IMR-90 (cell line): Measurements from ENCODE around the gene TSGA10. TPM values are rescaled to one million over a fixed set of nuclear protein-coding genes. Genes with fewer than 3 reads are reported as not detected.

Experiments
- ATAC-seq: fragments of 200-7000 bp; cut with Tn5 transposase; 2 replicates; pipeline ENCODE4 v1.9.1; 2020; ENCODE audit warnings: low read depth, mild to moderate bottlenecking, moderate library complexity
- BruUV-seq: library from RNA; stranded (reverse); fragments of 400-500 nt; replicated peaks from 2 replicates; lab custom pipeline; 2021; lab: Mats Ljungman, UMichigan
- CTCF ChIA-PET: fragments of 300-600 bp; formaldehyde crosslinking; extraction: SDS; loops from one replicate; lab custom pipeline; 2021; ENCODE audit warnings: antibody characterized with exemption; lab: Yijun Ruan, JAX
- POLR2A ChIA-PET: fragments of 300-600 bp; sonication (Branson Sonifier 250); formaldehyde crosslinking; loops from one replicate; lab custom pipeline; 2022; ENCODE audit warnings: antibody characterized with exemption; ENCODE audit not compliant: unreplicated experiment; lab: Charles Lee
- DNase-seq: peaks from one replicate; pipeline ENCODE4 v3.0.0; 2013
- H2AFZ ChIP-seq: replicated peaks from 2 replicates; pipeline ENCODE3; 2013; ENCODE audit warnings: low read length, mild to moderate bottlenecking; ENCODE audit not compliant: poor library complexity
- H2AK5ac ChIP-seq: 2 replicates; pipeline ENCODE4 v1.6.1; 2013; ENCODE audit warnings: low read depth, low read length, inconsistent platforms
- H2AK9ac ChIP-seq: replicated peaks from 2 replicates; pipeline ENCODE3; 2013; ENCODE audit warnings: mild to moderate bottlenecking, low read depth, low read length, moderate library complexity; ENCODE audit not compliant: poor library complexity
- H2BK120ac ChIP-seq: 2 replicates; pipeline ENCODE4 v1.6.1; 2013; ENCODE audit warnings: low read depth, low read length, inconsistent platforms
- H2BK15ac ChIP-seq: 3 replicates; pipeline ENCODE4 v1.6.1; 2013; ENCODE audit warnings: low read depth, low read length, inconsistent platforms
- H2BK20ac ChIP-seq: 2 replicates; pipeline ENCODE4 v1.6.1; 2013; ENCODE audit warnings: low read depth, mild to moderate bottlenecking, inconsistent platforms, low read length, moderate library complexity
- H2BK5ac ChIP-seq: 2 replicates; pipeline ENCODE4 v1.6.1; 2013; ENCODE audit warnings: mild to moderate bottlenecking, low read depth, low read length, inconsistent platforms; ENCODE audit not compliant: poor library complexity, severe bottlenecking
- H3K14ac ChIP-seq: replicated peaks from 2 replicates; pipeline ENCODE4 v1.6.1; 2013; ENCODE audit warnings: low read depth, low read length, inconsistent platforms
- H3K18ac ChIP-seq: 2 replicates; pipeline ENCODE4 v1.6.1; 2013; ENCODE audit warnings: low read depth, low read length, control low read depth
- H3K23ac ChIP-seq: 2 replicates; pipeline ENCODE4 v1.6.1; 2013; ENCODE audit warnings: low read depth, low read length, inconsistent platforms
- H3K27ac ChIP-seq: 2 replicates; pipeline ENCODE4 v1.5.1; 2013; ENCODE audit warnings: mild to moderate bottlenecking, control low read depth, low read length; ENCODE audit not compliant: insufficient read depth
- H3K27me3 ChIP-seq: 2 replicates; pipeline ENCODE4 v1.6.1; 2013; ENCODE audit warnings: low read length; ENCODE audit not compliant: control insufficient read depth, insufficient read depth
- H3K36me3 ChIP-seq: 2 replicates; pipeline ENCODE4 v1.6.1; 2013; ENCODE audit warnings: low read length, mixed read lengths; ENCODE audit not compliant: control insufficient read depth, insufficient read depth
- H3K4ac ChIP-seq: 2 replicates; pipeline ENCODE4 v1.6.1; 2013; ENCODE audit warnings: low read depth, low read length, inconsistent platforms
- H3K4me1 ChIP-seq: 2 replicates; pipeline ENCODE4 v1.6.1; 2013; ENCODE audit warnings: low read length, mixed read lengths; ENCODE audit not compliant: control insufficient read depth, insufficient read depth
- H3K4me2 ChIP-seq: 2 replicates; pipeline ENCODE4 v1.6.1; 2013; ENCODE audit warnings: low read depth, mild to moderate bottlenecking, control low read depth, low read length, moderate library complexity
- H3K4me3 ChIP-seq: 2 replicates; pipeline ENCODE4 v1.5.1; 2013; ENCODE audit warnings: low read depth, mild to moderate bottlenecking, control low read depth, low read length, moderate library complexity; ENCODE audit not compliant: insufficient read depth
- H3K56ac ChIP-seq: 2 replicates; pipeline ENCODE4 v1.6.1; 2013; ENCODE audit warnings: low read length, inconsistent platforms; ENCODE audit not compliant: insufficient read depth; ENCODE audit errors: extremely low read depth
- H3K79me1 ChIP-seq, 2 experiments: 2 replicates each; pipeline ENCODE4 v1.6.1; 2013; ENCODE audit warnings: low read length in 2 of 2, inconsistent platforms in 1 of 2, low read depth in 1 of 2
- H3K9ac ChIP-seq: 2 replicates; pipeline ENCODE4 v1.6.1; 2013; ENCODE audit warnings: low read depth, low read length, control low read depth
- H3K9me1 ChIP-seq: 2 replicates; pipeline ENCODE4 v1.6.1; 2013; ENCODE audit warnings: low read length, inconsistent platforms; ENCODE audit not compliant: insufficient read depth
- H3K9me3 ChIP-seq: 2 replicates; pipeline ENCODE4 v1.6.1; 2013; ENCODE audit warnings: low read length; ENCODE audit not compliant: control insufficient read depth, insufficient read depth
- H4K20me1 ChIP-seq: 2 replicates; pipeline ENCODE4 v1.6.1; 2013; ENCODE audit warnings: low read length, inconsistent platforms; ENCODE audit not compliant: insufficient read depth
- H4K5ac ChIP-seq: 2 replicates; pipeline ENCODE4 v1.6.1; 2013; ENCODE audit warnings: mild to moderate bottlenecking, low read depth, low read length, control low read depth
- H4K8ac ChIP-seq, 2 experiments: 2 replicates each; pipeline ENCODE4 v1.6.1; 2013; ENCODE audit warnings: low read depth in 2 of 2, low read length in 2 of 2, control low read depth in 1 of 2, inconsistent platforms in 1 of 2
- H4K91ac ChIP-seq: 2 replicates; pipeline ENCODE4 v1.6.1; 2013; ENCODE audit warnings: low read depth, low read length, inconsistent platforms; ENCODE audit not compliant: insufficient read depth
- CHD1 ChIP-seq: IDR thresholded peaks from 2 replicates; pipeline ENCODE4 v1.6.1; 2012; ENCODE audit warnings: low read depth, low read length, improper control_type of control experiment
- CTCF ChIP-seq: conservative IDR thresholded peaks from 2 replicates; pipeline ENCODE4 v1.5.1; 2012; ENCODE audit warnings: mild to moderate bottlenecking, low read depth, low read length, improper control_type of control experiment
- ELK1 ChIP-seq: fragments of 150-350 bp; IDR thresholded peaks from 2 replicates; pipeline ENCODE4 v1.6.1; 2016; ENCODE audit warnings: low read depth, mild to moderate bottlenecking, low read length, moderate library complexity, borderline replicate concordance
- RAD21 ChIP-seq: IDR thresholded peaks from 2 replicates; pipeline ENCODE4 v1.6.1; 2012; ENCODE audit warnings: low read length, improper control_type of control experiment
- RFX5 ChIP-seq: IDR thresholded peaks from 2 replicates; pipeline ENCODE4 v1.8.0; 2012; ENCODE audit warnings: low read depth, mild to moderate bottlenecking, low read length, moderate library complexity
- SMC3 ChIP-seq: fragments of 150-350 bp; IDR thresholded peaks from 2 replicates; pipeline ENCODE4 v1.6.1; 2016; ENCODE audit warnings: low read depth, mild to moderate bottlenecking, antibody characterized with exemption, low read length, moderate library complexity
- whole genome bisulfite sequencing, 2 experiments: methylation state at CpG; one replicate each; pipeline versions ENCODE4 v1.1.5 to v1.1.7; 2013; ENCODE audit warnings: missing lambda C conversion rate in 2 of 2; ENCODE audit not compliant: insufficient read length in 1 of 2; ENCODE audit errors: extremely low coverage in 2 of 2; 5-methylcytosine and 5-hydroxymethylcytosine counted together
- dilution Hi-C: fragments of 300-500 bp; cut with HindIII; formaldehyde crosslinking; loops from one replicate; pipeline ENCODE4 v1.14.3; 2018; ENCODE audit warnings: low sequenced_read_pairs; ENCODE audit not compliant: unreplicated experiment
- in situ Hi-C: fragments of 300-500 bp; cut with MboI; formaldehyde crosslinking; loops from 3 replicates; pipeline ENCODE4 v1.14.3; 2019; ENCODE audit warnings: low sequenced_read_pairs, inconsistent platforms, mixed read lengths
- intact Hi-C: fragments of 100-400 bp; cut with micrococcal nuclease; formaldehyde crosslinking; loops from 2 replicates; pipeline ENCODE4 v1.10.0; 2022
- polyA plus RNA-seq, 3 experiments: library from polyadenylated mRNA; depleted of rRNA; stranded (reverse); fragments of >200 nt; gene quantifications; 2 replicates each; pipeline ENCODE4 v1.2.3, GENCODE V29; 2012; ENCODE audit warnings: low replicate concordance in 1 of 3
- total RNA-seq: library from RNA; depleted of rRNA; stranded (reverse); fragments of >200 nt; gene quantifications from 2 replicates; pipeline ENCODE4 v1.2.3, GENCODE V29; 2012

The TSGA10 gene
- total and polyA plus RNA-seq, 2 of the 4 experiments (the other 2 are of a cell fraction): 0.32 to 0.54 TPM

GRCh38 chr2:99032786-99033185 is 122.0 kb downstream of the TSGA10 start:
- Histone ChIP-seq H2BK20ac (no peak overlapping the region), H4K20me1 (no peaks in the 10 kb centered on the region), H3K9ac (no peak overlapping the region), H3K23ac (no peak overlapping the region), H3K14ac (no peak overlapping the region), H3K27ac (no peak overlapping the region), H3K4me3 (no peak overlapping the region), H3K18ac (no peak overlapping the region), H3K36me3 (no peaks in the 10 kb centered on the region), H3K56ac (no peak overlapping the region), H2BK15ac (no peak overlapping the region), H2AK9ac (no peak overlapping the region), H3K27me3 (no peaks in the 10 kb centered on the region), H2AFZ (no peak overlapping the region), H2BK120ac (no peak overlapping the region), H3K9me1 (no peaks in the 10 kb centered on the region), H3K9me3 (no peaks in the 10 kb centered on the region), H4K5ac (no peak overlapping the region), H3K4me1 (no peaks in the 10 kb centered on the region), H2AK5ac (no peak overlapping the region), H3K4me2 (no peak overlapping the region), H3K79me1 (no peaks in the 10 kb centered on the region), H2BK5ac (no peak overlapping the region), H4K8ac (no peak overlapping the region), H3K4ac (no peak overlapping the region), H4K91ac (no peak overlapping the region)
- BruUV-seq: no TSS peak
- POLR2A ChIA-PET: no interaction called here
- whole genome bisulfite sequencing, 2 experiments: no CpG with 5 or more reads among the region's 6 CpGs
- TF ChIP-seq CHD1 (no peak), RFX5 (no peak), RAD21 (no peak), CTCF (no peak), ELK1 (no peak), SMC3 (no peak)
- intact Hi-C loops: no loop called here
- no peak for ATAC-seq
- CTCF ChIA-PET: no interaction called here
- dilution Hi-C loops: no loop called here
- no peak for DNase-seq
- in situ Hi-C loops: no loop called here
